Activated gamma-delta T cell treated with Interleukin-2 at 50 U/mL for 16 hours (primary cell): ENCODE results near the gene MCTP1.
"Not testable (repeated sequence)": the region's sequence is repeated elsewhere in the genome, so short reads cannot be mapped to it uniquely, and the experiment has no call there.

ENCODE experiments used
- DNase-seq: peaks from one replicate; pipeline ENCODE4 v3.0.0-alpha.2; 2020

MCTP1 gene

DNA sequence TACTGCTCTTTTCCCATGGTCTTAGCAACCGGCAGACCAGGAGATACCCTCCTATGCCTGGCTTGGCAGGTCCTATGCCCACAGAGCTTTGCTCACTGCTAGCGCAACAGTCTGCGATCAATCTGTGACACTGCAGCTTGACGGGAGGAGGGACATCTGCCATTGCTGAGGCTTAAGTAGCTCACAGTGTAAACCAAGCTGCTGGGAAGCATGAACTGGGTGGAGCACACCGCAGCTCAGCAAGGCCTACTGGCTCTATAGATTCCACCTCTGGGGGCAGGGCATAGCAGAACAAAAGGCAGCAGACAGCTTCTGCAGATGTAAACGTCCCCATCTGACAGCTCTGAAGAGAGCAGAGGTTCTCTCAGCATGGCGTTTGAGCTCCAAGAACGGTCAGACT is 40.4 kb downstream of the MCTP1 start:
- no peak for DNase-seq

DNA sequence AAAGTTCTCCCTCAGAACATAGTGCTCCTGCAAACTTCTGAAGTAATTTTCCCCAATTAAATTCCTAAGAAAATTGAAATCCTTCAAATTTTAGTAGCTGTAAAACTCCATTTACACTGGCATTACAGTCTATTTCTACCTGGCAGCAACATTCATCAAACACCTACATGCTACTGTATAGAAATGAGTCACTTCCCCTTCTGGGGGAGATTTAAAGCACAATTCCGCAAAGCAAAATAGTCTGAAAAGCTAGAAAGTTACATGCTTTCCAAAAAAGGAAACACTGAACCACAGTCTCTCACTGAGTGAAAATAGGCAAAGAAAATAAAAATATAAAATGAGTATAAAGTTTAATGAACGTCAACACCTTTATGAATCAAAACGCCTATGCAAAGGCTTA is 43.3 kb downstream of the MCTP1 start:
- DNase-seq = no peak

DNA sequence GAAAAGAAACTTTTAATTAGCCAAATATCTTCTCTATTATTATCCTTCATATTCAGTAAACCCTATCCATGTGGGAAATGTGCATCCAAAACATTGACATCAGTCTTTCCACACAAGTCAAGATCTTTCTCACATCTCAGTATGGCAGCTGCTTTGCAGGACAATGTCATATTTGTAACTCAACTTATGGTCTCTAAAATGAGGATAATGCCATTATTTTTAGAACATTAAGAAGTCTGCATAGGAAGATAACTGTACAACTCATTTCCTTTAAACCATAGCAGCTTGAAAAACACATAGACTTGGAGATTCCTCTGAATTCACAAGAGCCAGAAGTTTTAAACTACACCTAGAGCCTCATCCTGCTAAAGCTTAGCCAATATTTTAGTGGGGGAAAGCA is 43.7 kb downstream of the MCTP1 start:
- no peak for DNase-seq

- DNase-seq = no peak
Observed at GRCh38 chr5:95238560-95239325, 46.2 kb downstream of the MCTP1 start.

DNA sequence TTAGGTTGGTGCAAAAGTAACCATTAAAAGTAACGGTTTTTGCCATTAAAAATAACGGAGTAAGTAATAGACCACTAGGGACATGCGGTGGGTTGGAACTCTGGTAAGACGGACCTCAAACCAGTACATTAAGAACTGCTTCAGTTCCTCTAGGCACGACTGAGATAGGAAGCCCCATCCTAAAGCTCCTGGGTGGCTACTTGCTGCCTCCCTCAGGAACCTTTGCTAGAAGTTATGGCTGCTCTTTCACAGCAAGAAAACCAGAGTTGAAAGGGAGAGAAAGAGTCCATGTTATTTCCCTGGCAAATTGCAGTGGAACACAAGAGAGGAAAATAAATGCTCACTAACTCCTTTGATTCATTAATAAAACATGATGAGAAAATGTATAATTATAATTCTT is 47.6 kb downstream of the MCTP1 start:
- no peak for DNase-seq

DNA sequence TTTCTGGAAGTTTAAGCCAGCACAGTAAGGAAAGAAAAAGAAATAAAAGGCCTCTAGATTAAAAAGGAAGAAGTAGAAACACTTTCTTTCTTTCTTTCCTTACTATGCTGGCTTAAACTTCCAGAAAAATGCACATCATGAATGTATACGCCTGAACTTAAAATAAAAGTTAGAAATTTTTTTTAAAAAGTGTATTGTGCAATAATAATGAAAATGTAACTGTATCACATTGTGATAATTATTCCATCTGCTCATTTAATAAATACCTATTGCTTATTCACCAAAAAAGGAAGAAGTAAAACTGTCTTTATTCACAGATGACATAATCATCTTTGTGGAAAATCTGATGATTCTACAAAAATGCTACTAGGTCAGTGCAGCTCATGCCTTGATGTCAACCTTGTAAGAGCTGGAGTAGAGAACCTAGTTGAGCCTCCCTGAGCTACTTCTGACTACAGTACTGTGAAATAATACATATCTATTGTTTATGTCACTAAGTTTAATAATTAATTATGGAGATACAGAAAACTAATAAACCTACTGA is 49.4 kb downstream of the MCTP1 start:
- DNase-seq = no peak

DNA sequence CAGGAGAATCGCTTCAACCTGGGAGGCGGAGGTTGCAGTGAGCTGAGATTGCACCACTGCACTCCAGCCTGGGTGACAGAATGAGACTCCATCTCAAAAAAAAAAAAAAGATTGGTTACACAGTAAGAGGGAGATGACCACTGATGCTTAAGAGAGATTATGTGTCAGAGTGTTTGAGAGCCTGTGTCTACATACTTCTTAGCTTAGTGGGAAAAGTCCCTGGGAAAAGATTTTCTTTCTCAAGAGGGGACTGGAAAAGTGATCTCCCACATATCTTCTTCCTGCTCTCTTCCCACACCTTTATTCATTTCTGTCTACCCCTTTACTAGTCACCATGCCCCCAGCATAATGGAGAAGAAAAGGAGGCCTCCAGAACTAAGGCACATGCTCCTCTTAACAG is 55.2 kb downstream of the MCTP1 start:
- DNase-seq = no peak

GRCh38 chr5:95224701-95225459 is 60.0 kb downstream of the MCTP1 start:
- no peak for DNase-seq

DNA sequence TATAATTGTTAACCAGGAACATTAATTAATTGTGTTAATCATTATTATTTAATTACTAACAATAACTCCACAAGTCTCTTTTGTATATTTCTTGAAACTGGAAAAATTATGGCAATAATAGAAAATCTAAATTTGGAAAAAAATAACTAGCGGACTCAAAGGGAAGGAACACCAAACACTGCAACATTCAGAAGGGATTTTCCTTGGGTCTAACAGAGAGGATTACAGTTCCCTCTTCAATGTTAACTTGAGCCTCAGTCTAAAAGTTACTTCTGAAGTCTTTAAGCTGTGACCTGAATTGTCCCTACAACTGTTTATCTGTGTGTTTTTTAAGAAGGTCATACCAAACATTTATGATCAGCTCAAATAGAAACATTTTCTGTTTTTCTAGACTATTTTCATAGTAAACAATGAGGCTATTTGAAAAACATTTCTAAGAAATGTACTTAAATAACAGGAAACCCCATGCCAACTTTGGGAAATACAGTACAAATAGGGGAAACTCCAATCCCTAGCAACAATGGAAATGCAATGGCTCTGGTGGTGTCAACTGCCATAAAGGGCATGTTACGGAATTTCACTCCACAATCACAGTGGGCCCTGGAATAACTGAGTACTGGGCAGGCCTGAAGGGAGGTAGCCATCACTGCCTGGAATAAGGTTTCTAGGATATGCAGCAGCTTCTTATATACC is 61.2 kb downstream of the MCTP1 start:
- DNase-seq = no peak

DNA sequence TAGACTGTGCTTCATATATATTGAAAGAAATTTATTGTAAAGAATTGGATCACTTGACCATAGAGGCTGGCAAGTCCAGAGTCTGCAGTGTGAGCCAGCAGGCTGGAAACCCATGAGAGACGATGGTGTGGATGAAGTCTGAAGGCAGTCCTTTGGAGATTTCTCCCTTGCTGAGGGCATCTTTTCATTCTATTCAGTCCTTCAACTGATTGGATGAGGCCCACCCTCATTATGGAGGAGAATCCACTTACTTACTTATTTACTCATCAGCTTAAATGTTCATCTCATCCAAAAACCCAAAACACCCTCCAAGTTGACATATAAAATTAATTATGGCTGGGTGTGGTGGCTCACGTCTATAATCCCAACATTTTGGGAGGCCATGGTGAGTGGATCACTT is 62.1 kb downstream of the MCTP1 start:
- no peak for DNase-seq

- no peak for DNase-seq
Observed at GRCh38 chr5:95221234-95221633, 63.7 kb downstream of the MCTP1 start.

GRCh38 chr5:95220381-95220780 is 64.5 kb downstream of the MCTP1 start:
- DNase-seq = no peak

- DNase-seq = no peak
Observed at GRCh38 chr5:95219411-95219810, 65.5 kb downstream of the MCTP1 start.

DNA sequence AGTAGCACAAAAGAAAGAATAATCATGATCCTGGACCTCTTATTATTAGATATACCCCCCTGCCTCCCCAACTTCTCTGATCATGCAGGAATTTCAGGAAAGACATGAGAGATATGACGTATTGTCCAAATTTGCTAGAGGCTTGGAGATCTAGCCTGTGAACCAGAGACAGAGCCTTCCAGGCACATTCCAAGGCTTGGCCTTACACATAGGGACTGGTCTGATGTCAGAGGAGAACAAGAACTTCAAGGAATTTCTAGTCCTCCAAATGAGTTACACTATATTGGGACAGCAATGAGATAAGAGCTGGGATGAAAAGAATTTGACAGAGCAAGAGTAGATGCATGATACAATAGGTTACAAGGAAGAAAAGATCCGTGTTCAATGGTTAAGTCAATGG is 67.0 kb downstream of the MCTP1 start:
- DNase-seq = no peak

DNA sequence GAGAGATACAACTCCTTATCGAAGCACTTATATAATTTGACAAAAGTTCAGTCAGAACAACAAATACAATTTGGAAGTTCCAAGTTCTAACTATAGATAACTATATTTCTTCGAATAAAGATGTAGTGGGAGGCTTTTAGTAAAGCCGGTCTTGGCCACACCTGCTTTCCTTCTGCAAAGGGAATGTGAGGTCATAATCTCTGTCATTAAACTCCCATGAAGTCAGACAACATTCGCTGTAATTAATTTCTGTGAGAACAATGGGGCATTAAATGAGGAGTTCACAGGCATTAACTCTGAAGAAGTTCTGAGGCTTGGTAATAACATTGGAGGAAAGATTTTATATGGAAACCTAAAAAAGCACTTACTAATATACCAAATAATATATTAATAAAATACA is 67.5 kb downstream of the MCTP1 start:
- no peak for DNase-seq

GRCh38 chr5:95216136-95216955 is 68.5 kb downstream of the MCTP1 start:
- DNase-seq = no peak

DNA sequence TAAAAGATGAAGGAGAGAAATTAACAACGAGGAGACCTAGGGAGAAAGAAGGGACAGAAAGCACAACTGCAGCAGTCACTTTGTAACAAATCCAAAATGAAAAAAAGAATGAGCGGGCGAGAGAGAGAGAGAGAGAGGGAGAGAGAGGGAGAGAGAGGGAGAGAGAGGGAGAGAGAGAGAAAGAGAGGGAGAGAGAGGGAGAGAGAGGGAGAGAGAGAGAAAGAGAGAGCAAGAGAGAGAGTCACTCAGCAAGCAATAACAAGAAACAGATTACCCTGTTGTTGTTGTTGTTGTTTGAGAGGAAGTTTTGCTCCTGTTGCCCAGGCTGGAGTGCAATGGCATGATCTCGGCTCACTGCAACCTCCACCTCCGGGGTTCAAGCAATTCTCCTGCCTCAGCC is 77.1 kb downstream of the MCTP1 start:
- not testable (repeated sequence) for DNase-seq

- DNase-seq = no peak
Observed at GRCh38 chr5:95194856-95195255, 90.0 kb downstream of the MCTP1 start.

DNA sequence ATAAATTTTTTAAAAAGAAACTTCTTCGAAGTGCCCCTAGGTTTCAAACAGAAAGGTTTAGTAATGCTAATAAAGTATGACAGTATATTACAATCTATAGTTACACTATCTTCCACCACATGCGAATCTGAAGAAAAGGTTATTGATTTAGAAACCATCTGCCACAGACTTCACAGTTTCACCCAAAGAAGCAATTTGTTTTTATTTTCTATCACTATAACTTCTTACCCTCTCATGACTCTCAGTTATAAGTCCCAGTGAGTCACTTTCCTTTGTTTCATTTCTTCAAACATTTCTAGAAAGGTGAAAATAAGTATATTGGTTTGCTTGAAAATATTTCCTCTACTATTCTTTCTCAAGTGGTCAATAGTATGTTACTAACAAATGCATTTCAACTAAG is 93.6 kb downstream of the MCTP1 start:
- DNase-seq = no peak

GRCh38 chr5:95184924-95185323 is 100.0 kb downstream of the MCTP1 start:
- DNase-seq = no peak

GRCh38 chr5:95181644-95182043 is 103.2 kb downstream of the MCTP1 start:
- DNase-seq = no peak

DNA sequence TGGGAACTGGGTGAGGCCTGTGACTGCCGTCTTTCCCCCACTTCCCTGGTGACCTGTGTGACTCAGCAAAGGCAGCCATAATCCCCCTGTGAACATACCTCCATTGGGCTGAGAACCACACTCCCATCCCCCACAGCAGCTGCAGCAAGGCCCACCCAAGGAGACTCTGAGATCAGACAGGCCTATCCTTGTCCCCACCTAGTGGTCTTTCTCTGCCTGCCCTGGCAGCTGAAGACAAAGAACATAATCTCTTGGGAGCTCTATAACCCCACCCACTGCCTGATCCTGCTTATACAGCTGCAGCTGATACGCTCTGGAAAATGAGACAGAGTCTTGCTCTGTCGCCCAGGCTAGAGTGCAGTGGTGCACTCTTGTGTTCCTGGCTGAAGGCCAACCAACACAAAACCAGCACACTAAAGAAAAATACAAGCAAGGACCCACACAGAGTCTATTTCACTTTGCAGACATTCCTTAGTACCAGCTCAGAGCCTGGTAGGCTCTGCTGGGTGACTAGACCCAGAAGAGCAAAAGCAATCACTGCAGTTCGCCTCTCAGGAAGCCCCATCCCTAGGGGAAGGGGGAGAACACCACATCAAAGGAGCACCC is 106.7 kb downstream of the MCTP1 start:
- no peak for DNase-seq
